ENCODE data around the gene TLR7. TPM values are rescaled to one million over a fixed set of nuclear protein-coding genes. Genes with fewer than 3 reads are reported as not detected.

The TLR7 gene
- total RNA-seq, 3 donors from 2014 or later (not counting 1 experiment from before 2014, with no cell fraction given), result 0.14 to 0.73 (median 0.55) TPM

GRCh38 chrX:12894074-12895030, 27.5 kb downstream of the TLR7 start:
- Mint-ChIP-seq H3K27me3 (ENCODE audit: low read depth in 2 of 2) (peaks cover 0 to 19% of the 10 kb centered on the region in 2 donors), H3K4me1 (peaks cover 26 to 29% of the 10 kb centered on the region in 2 donors), H3K4me3 (no peak overlapping the region), H3K36me3 (no peaks in the 10 kb centered on the region), H3K27ac (no peak overlapping the region), H3K9me3 (no peaks in the 10 kb centered on the region)
- 100% methylated on average over 2 of the region's 12 CpGs for WGBS (ENCODE audit: insufficient coverage)
- H3K27me3 ChIP-seq (ENCODE audit: control insufficient read depth, insufficient read depth, low read length), result no peaks in the 10 kb centered on the region
- DNase-seq (peak; percentile 19 to 71), ATAC-seq (peak in 2 of 3 donors; percentile 62 to 71)
- TF ChIP-seq CTCF (IDR thresholded peaks at IDR 0.05), result peak; percentile 67
- no peak overlapping the region for H3K27ac ChIP-seq (ENCODE audit: low read length)
- no peaks in the 10 kb centered on the region for H3K9me3 ChIP-seq (ENCODE audit: control insufficient read depth, insufficient read depth, low read length)
- intact Hi-C loops (cut with micrococcal nuclease), result loop anchor here (1.0 kb wide), 1 partner anchor 80 kb away; no protein-coding TSS in a partner anchor
- peaks cover 27% of the 10 kb centered on the region for H3K4me1 ChIP-seq (ENCODE audit: control insufficient read depth, insufficient read depth, low read length)
- H3K36me3 ChIP-seq (ENCODE audit: control insufficient read depth, insufficient read depth, low read length), result no peaks in the 10 kb centered on the region
- H3K4me3 ChIP-seq (ENCODE audit: low read length), result no peak overlapping the region

DNA sequence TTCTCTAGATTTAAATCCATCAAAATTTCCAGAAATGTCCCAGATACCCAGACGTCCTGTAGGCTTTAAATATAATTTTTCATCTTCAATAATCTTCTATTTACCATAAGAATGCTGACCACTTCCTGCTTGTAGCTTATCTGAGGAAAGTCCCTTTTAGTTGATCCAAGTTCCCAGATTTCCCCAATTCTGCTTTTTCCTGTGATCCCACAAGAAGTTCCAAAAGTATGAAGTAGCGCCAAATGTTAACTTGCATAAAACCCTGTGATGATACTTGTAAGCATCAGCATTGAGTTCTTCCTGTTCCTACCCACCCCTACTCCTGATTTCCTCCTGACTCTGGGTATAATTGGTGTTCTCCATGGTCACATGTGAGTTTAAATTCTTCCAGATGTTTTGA, 29.0 kb downstream of the TLR7 start:
- DNase-seq (no peak), ATAC-seq (no peak)
- Histone ChIP-seq H3K27me3 (ENCODE audit: control insufficient read depth, insufficient read depth, low read length) (no peaks in the 10 kb centered on the region), H3K27ac (ENCODE audit: low read length) (no peak overlapping the region), H3K9me3 (ENCODE audit: control insufficient read depth, insufficient read depth, low read length) (no peaks in the 10 kb centered on the region), H3K4me3 (ENCODE audit: low read length) (no peak overlapping the region), H3K36me3 (ENCODE audit: control insufficient read depth, insufficient read depth, low read length) (no peaks in the 10 kb centered on the region), H3K4me1 (ENCODE audit: control insufficient read depth, insufficient read depth, low read length) (peaks cover 22% of the 10 kb centered on the region)
- Mint-ChIP-seq H3K4me3 (no peak overlapping the region), H3K27ac (no peak overlapping the region), H3K9me3 (no peaks in the 10 kb centered on the region), H3K27me3 (ENCODE audit: low read depth in 2 of 2) (peaks cover 0 to 32% of the 10 kb centered on the region in 2 donors), H3K36me3 (no peaks in the 10 kb centered on the region), H3K4me1 (peaks cover 13 to 16% of the 10 kb centered on the region in 2 donors)
- no peak for TF ChIP-seq CTCF (IDR thresholded peaks at IDR 0.05)
- 56% methylated on average over 2 of the region's 2 CpGs for WGBS (ENCODE audit: insufficient coverage)
- intact Hi-C loops (cut with micrococcal nuclease), result no loop called here

DNA sequence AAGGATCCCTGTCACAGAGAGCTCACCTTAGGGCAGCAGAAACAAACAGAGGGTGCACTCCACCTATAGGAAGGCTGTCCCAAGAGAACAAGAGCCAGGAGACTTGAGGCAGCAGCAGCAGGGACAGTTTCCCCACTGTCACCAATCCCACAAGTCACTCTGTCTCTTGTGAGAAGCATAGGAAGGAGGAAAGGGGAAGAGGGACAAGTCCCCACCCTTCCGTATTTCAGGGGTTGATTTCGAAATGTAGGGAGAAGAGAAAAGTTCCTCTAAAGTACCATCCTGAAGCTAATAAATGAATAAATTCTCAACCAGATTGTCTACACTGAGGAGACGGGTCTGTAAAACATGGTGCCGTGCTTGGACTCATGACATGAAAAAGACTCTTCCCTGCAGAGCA, 30.1 kb downstream of the TLR7 start:
- no peaks in the 10 kb centered on the region for H3K9me3 ChIP-seq (ENCODE audit: control insufficient read depth, insufficient read depth, low read length)
- TF ChIP-seq CTCF (IDR thresholded peaks at IDR 0.05), result no peak
- Mint-ChIP-seq H3K27me3 (ENCODE audit: low read depth in 2 of 2) (peaks cover 2 to 38% of the 10 kb centered on the region in 2 donors), H3K4me3 (no peak overlapping the region), H3K9me3 (no peaks in the 10 kb centered on the region), H3K36me3 (no peaks in the 10 kb centered on the region), H3K4me1 (peaks cover 11 to 16% of the 10 kb centered on the region in 2 donors), H3K27ac (no peak overlapping the region)
- ATAC-seq (no peak), DNase-seq (no peak)
- H3K4me3 ChIP-seq (ENCODE audit: low read length), result no peak overlapping the region
- WGBS (ENCODE audit: insufficient coverage), result 94% methylated on average over 2 of the region's 4 CpGs
- H3K27ac ChIP-seq (ENCODE audit: low read length), result no peak overlapping the region
- H3K4me1 ChIP-seq (ENCODE audit: control insufficient read depth, insufficient read depth, low read length), result peaks cover 16% of the 10 kb centered on the region
- intact Hi-C loops (cut with micrococcal nuclease), result no loop called here
- H3K36me3 ChIP-seq (ENCODE audit: control insufficient read depth, insufficient read depth, low read length), result no peaks in the 10 kb centered on the region
- no peaks in the 10 kb centered on the region for H3K27me3 ChIP-seq (ENCODE audit: control insufficient read depth, insufficient read depth, low read length)

Data from natural killer cell (primary cell).